ENCODE measurements around the gene KCNIP4.

The KCNIP4 gene

DNA sequence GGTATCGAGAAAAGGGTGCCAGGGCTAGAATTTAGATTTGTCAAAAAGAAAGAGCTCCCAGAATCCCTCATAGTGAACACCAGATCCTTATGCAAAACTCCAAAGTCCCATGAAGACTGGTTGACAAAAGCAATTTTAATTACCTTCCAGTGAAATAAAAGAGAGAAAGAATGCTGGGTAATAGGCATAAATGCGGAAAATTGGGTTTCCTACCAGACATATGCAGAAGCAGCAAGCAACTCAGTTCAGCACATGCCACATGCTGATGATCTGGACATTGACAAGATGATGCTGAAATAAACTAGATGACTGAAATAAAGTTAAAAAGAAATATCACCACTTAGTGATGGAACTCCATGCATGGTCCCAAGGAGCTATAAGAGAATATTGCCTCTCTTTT lies 83.9 kb downstream of the KCNIP4 start:
- TF ChIP-seq CTCF (IDR thresholded peaks at IDR 0.05; ENCODE audit: low read depth, low read length, missing control alignments), result no peak
- H3K4me3 ChIP-seq (replicated peaks; ENCODE audit: low read depth, low read length), result no peak overlapping the region
- no peak for DNase-seq (ENCODE audit: extremely low read depth, low read depth)

DNA sequence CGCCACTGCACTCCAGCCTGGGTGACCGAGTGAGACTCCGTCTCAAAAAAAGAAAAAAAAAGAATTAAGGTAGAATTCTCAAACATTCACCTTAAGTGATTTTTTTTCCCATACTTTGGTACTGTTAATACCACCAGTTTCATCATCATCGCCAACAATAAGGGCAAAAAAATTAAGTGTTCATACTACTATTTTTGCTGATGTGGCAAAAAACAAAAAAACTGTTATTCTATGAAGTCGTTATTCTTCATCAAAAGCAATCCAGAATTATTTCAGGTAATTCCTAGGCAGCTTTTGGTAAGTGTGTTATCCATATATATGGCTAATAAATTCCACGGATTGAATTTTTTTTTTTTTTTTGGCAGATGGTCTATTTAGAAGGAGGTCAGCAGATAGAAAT lies 85.7 kb downstream of the KCNIP4 start:
- no peak for DNase-seq (ENCODE audit: extremely low read depth, low read depth)
- TF ChIP-seq CTCF (IDR thresholded peaks at IDR 0.05; ENCODE audit: low read depth, low read length, missing control alignments), result no peak
- no peak overlapping the region for H3K4me3 ChIP-seq (replicated peaks; ENCODE audit: low read depth, low read length)

GRCh38 chr4:21858971-21859370 lies 89.6 kb downstream of the KCNIP4 start:
- H3K4me3 ChIP-seq (replicated peaks; ENCODE audit: low read depth, low read length), result no peak overlapping the region
- no peak for TF ChIP-seq CTCF (IDR thresholded peaks at IDR 0.05; ENCODE audit: low read depth, low read length, missing control alignments)
- DNase-seq (ENCODE audit: extremely low read depth, low read depth), result no peak

DNA sequence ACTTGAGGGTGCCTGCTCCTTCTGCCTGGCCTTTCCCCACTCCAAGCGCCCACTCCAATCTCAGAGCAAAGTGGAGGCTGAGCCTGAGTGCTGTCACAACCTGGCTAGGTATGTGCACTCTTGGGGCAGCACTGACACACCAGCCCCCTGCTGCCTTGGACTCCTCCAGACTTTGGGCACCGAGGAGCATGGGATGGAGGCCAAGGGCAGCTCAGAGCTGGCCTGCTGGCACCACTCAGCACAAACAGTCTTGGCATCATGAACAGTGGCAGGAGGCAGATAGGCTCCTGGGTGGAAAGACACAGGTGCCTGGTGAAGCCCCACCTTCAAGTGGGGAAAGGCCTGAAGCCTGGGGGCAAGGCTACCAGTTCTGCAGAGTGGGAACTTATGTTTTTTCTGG lies 91.8 kb downstream of the KCNIP4 start:
- no peak for TF ChIP-seq CTCF (IDR thresholded peaks at IDR 0.05; ENCODE audit: low read depth, low read length, missing control alignments)
- no peak overlapping the region for H3K4me3 ChIP-seq (replicated peaks; ENCODE audit: low read depth, low read length)
- DNase-seq (ENCODE audit: extremely low read depth, low read depth), result no peak

DNA sequence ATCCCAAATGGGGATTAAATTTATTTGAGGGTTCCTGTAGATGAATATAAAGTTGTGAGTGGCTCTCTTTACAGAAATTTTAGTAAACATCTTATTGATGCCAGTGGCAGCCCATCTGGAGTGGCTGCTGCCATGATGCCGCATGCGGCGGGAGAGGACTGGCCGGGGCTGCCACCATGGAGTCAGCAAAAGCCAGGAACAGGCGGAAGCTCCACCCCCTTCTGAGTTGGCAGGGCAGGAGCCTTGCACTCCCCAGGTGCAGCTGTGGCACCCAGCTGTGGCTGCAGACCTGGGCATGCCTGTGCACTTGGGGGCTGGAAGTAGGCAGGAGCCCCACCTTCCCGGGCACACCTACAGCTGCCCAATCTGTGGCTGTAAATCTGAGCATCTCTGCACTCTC lies 92.3 kb downstream of the KCNIP4 start:
- no peak for DNase-seq (ENCODE audit: extremely low read depth, low read depth)
- no peak for TF ChIP-seq CTCF (IDR thresholded peaks at IDR 0.05; ENCODE audit: low read depth, low read length, missing control alignments)
- H3K4me3 ChIP-seq (replicated peaks; ENCODE audit: low read depth, low read length), result no peak overlapping the region

DNA sequence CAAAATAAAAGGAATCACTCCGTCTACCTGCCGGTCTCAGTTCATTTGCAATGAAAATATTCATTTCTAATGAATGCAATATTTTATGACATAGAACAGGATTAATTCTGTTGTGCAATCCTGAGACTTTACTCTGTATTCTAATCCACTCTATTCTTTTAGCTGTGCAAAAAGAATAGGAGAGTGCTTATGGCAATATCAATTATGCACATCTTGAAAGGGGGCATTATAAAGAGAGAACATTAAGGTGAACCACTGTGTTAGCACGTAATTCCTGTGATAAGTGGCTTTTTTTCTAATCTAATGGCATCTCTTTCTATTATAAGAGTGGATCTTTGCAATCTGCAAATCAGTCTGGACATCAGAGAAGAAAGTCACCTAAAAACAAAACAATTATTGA lies 99.5 kb downstream of the KCNIP4 start:
- no peak overlapping the region for H3K4me3 ChIP-seq (replicated peaks; ENCODE audit: low read depth, low read length)

More for the DNA sequence above, 99.5 kb downstream of the KCNIP4 start:
- no peak for DNase-seq (ENCODE audit: extremely low read depth, low read depth)
- no peak for TF ChIP-seq CTCF (IDR thresholded peaks at IDR 0.05; ENCODE audit: low read depth, low read length, missing control alignments)
